ENCODE measurements around the gene DNMBP. TPM values are rescaled to one million over a fixed set of nuclear protein-coding genes. Genes with fewer than 3 reads are reported as not detected.
A peak's percentile ranks its signal among the peaks of the same experiment; 100 is the strongest.

The DNMBP gene
- total and polyA plus RNA-seq, 8 donors = 8.5 to 44.6 (median 34.7) TPM

DNA sequence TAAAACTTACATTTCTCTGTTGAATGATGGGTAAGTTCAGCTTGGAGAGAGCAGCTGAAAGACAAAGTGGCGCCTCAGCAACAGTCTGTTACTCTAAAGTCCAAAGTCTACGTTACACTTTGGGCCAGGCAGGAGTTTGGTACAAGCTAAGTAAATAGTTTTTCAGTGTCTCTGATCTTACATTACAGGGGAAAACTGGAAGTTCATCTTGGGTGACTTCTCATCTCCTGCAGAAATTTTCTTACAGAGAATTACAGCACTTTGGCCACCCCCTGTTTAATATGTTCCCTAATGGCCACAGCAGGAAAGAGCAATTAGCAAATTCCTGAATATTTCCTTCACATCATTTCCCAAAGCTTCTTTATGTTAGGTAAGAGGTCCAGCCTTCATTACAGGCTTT, 160.2 kb downstream of the DNMBP start:
- 37 to 73% (median 54%) methylated on average over 2 of the region's 2 CpGs for WGBS, 5 donors
- Histone ChIP-seq H3K27ac (no peak overlapping the region), H3K9me3 (no peaks in the 10 kb centered on the region), H3K4me3 (no peak overlapping the region), H3K27me3 (no peaks in the 10 kb centered on the region), H3K36me3 (no peaks in the 10 kb centered on the region), H3K4me1 (peaks cover 0 to 23% (median 8%) of the 10 kb centered on the region in 4 donors)
- no peak for TF ChIP-seq POLR2AphosphoS5 (IDR thresholded peaks at IDR 0.05)
- TF ChIP-seq POLR2A (IDR thresholded peaks at IDR 0.05) = no peak
- TF ChIP-seq EP300 (IDR thresholded peaks at IDR 0.05) = no peak
- intact Hi-C loops (cut with DNase I; ENCODE audit: low total_unique reads) = loop anchor here (5.0 kb wide), 1 partner anchor 203 kb away; no protein-coding TSS in a partner anchor
- DNase-seq = peak in 1 of 2 donors; percentile 26

DNA sequence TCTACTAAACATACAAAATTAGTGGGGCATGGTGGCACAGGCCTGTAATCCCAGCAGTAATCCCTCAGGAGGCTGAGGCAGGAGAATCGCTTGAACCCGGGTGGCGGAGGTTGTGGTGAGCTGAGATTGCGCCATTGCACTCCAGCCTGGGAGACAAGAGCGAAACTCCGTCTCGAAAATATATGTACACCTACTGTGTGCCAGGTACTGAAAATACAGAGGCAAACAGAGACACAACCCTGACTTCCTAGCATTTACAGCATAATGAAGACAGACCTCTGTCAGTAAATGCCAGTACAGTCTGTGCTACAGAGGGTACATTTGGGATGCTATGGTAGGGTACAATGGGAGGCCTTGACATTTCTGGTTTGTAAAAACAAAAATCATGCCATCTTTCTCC, 160.7 kb downstream of the DNMBP start:
- Histone ChIP-seq H3K4me3 (no peak overlapping the region), H3K9me3 (no peaks in the 10 kb centered on the region), H3K27ac (no peak overlapping the region), H3K36me3 (no peaks in the 10 kb centered on the region), H3K27me3 (no peaks in the 10 kb centered on the region), H3K4me1 (peaks cover 0 to 23% (median 8%) of the 10 kb centered on the region in 4 donors)
- 83 to 99% (median 94%) methylated on average over 7 of the region's 7 CpGs for WGBS, 5 donors
- TF ChIP-seq POLR2AphosphoS5 (IDR thresholded peaks at IDR 0.05) (no peak), EP300 (IDR thresholded peaks at IDR 0.05) (no peak), POLR2A (IDR thresholded peaks at IDR 0.05) (no peak)
- TF ChIP-seq, protein P1, sequence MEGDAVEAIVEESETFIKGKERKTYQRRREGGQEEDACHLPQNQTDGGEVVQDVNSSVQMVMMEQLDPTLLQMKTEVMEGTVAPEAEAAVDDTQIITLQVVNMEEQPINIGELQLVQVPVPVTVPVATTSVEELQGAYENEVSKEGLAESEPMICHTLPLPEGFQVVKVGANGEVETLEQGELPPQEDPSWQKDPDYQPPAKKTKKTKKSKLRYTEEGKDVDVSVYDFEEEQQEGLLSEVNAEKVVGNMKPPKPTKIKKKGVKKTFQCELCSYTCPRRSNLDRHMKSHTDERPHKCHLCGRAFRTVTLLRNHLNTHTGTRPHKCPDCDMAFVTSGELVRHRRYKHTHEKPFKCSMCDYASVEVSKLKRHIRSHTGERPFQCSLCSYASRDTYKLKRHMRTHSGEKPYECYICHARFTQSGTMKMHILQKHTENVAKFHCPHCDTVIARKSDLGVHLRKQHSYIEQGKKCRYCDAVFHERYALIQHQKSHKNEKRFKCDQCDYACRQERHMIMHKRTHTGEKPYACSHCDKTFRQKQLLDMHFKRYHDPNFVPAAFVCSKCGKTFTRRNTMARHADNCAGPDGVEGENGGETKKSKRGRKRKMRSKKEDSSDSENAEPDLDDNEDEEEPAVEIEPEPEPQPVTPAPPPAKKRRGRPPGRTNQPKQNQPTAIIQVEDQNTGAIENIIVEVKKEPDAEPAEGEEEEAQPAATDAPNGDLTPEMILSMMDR (IDR thresholded peaks at IDR 0.05) = no peak
- DNase-seq = no peak
- intact Hi-C loops (cut with DNase I; ENCODE audit: low total_unique reads) = loop anchor here (5.0 kb wide), 1 partner anchor 203 kb away; no protein-coding TSS in a partner anchor

DNA sequence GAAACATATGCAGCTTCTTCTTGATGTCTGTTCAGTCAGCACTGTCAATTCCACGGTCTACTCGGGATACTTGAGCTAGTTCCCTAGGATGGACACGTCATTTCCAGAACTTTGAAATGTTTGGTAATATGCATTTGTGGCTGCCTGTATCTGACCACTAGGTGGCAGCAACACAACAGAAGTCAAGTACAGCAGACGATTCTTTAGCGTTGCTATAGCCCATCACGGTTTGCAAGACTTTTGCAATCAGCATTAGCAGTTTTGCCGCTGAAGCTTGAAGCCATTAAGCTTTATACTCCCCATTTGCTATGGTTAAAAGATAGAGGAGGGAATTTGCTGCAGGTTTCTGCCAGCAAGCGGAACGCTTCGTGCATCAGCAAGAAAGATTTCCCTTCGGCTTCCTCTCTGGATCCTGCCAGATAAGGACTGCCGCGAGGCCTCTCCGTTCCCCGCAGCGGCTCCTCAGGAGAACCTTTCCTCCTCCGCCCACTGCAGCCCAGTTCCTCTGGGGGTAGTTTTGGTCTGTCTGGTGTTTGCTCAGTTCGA, 163.8 kb downstream of the DNMBP start:
- no peak for TF ChIP-seq EP300 (IDR thresholded peaks at IDR 0.05)
- TF ChIP-seq, protein P1 (IDR thresholded peaks at IDR 0.05) = peak in 5 of 7 experiments; percentile 86 to 97 (median 95)
- TF ChIP-seq POLR2AphosphoS5 (IDR thresholded peaks at IDR 0.05) = peak in 1 of 3 donors; percentile 72
- intact Hi-C loops (cut with DNase I; ENCODE audit: low total_unique reads) = loop anchor here (5.0 kb wide), 1 partner anchor 206 kb away; no protein-coding TSS in a partner anchor
- peak overlapping the region in 3 of 5 donors; percentile 23 to 35 (median 30) for H3K27ac ChIP-seq
- H3K27me3 ChIP-seq = no peaks in the 10 kb centered on the region
- peaks cover 0 to 23% (median 8%) of the 10 kb centered on the region in 4 donors for H3K4me1 ChIP-seq
- H3K4me3 ChIP-seq = peak overlapping the region; percentile 25 to 39 (median 32)
- DNase-seq = peak; percentile 77 to 95
- 1 to 4% (median 2%) methylated on average over 18 of the region's 18 CpGs for WGBS, 5 donors
- no peaks in the 10 kb centered on the region for H3K9me3 ChIP-seq
- no peaks in the 10 kb centered on the region for H3K36me3 ChIP-seq

DNA sequence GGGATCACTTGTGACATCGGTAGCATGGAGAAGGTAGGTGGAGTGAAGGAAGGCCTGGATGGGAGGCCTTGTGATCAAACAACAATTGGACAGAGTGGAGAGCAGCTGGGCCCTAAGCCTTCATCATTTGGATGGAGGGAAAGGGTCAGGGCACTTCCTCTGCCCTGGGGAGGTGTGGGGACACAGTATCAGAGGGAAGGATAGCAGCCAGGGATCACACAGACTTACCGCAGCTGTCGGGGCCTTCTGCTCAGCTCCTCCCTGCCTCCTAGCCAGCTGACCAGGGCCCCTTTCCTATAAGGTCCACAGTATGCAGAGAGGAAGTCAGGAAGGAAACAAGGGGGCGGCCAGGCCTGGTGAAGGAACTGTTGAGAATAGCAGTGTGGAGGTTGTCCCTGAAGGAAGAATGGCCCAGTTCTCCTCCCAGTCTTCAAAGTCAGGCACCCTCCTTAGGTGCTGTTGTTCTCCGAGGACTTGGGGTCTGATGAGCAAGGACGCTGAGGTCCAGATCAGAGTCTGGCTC, 165.3 kb downstream of the DNMBP start:
- 68 to 87% (median 76%) methylated on average over 6 of the region's 6 CpGs for WGBS, 5 donors
- Histone ChIP-seq H3K4me3 (no peak overlapping the region), H3K36me3 (no peaks in the 10 kb centered on the region), H3K4me1 (peaks cover 0 to 18% (median 8%) of the 10 kb centered on the region in 4 donors), H3K27ac (no peak overlapping the region), H3K27me3 (no peaks in the 10 kb centered on the region), H3K9me3 (no peaks in the 10 kb centered on the region)
- intact Hi-C loops (cut with DNase I; ENCODE audit: low total_unique reads) = no loop called here
- DNase-seq = no peak
- TF ChIP-seq POLR2AphosphoS5 (IDR thresholded peaks at IDR 0.05) (no peak), POLR2A (IDR thresholded peaks at IDR 0.05) (no peak), EP300 (IDR thresholded peaks at IDR 0.05) (no peak)
- TF ChIP-seq, protein P1 (IDR thresholded peaks at IDR 0.05) = no peak

DNA sequence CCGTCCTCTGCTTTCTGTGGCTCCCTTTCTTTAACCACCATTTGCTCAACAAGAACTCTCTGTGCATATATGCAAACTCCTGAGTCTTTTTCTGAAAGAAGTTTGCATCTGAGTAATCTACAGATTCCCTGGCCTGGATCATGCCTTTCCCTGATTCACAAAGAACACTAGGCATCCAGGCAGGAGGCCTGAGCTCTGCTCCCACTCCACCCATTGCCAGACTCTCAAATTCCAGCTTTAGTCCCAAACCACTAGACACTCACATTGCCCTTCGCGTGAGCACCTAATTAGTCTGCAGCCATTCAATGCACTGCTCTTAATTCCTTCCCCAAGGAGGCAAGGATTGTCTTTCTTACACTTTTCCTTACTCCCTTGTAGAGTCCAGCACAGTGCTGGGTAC, 166.4 kb downstream of the DNMBP start:
- WGBS, 5 donors = 76 to 96% (median 93%) methylated on average over 3 of the region's 3 CpGs
- H3K36me3 ChIP-seq = no peaks in the 10 kb centered on the region
- peaks cover 0 to 14% (median 8%) of the 10 kb centered on the region in 4 donors for H3K4me1 ChIP-seq
- no peaks in the 10 kb centered on the region for H3K27me3 ChIP-seq
- H3K4me3 ChIP-seq = no peak overlapping the region
- H3K9me3 ChIP-seq = no peaks in the 10 kb centered on the region
- H3K27ac ChIP-seq = no peak overlapping the region
- no peak for DNase-seq
- TF ChIP-seq POLR2A (IDR thresholded peaks at IDR 0.05) = no peak
- TF ChIP-seq POLR2AphosphoS5 (IDR thresholded peaks at IDR 0.05) = no peak
- no peak for TF ChIP-seq EP300 (IDR thresholded peaks at IDR 0.05)
- TF ChIP-seq, protein P1 (IDR thresholded peaks at IDR 0.05) = no peak
- intact Hi-C loops (cut with DNase I; ENCODE audit: low total_unique reads) = no loop called here

Measured in stomach (tissue), 9 donors.